Adipocyte (in vitro differentiated cells): ENCODE measurements around the gene TCEA3.

ENCODE experiments used
- DNase-seq: peaks from one replicate; pipeline ENCODE4 v3.0.0-alpha.2; 2015; ENCODE audit warnings: low read depth
- H3K27me3 ChIP-seq: replicated peaks from 2 replicates; pipeline ENCODE4 v1.7.0; 2013; ENCODE audit warnings: mild to moderate bottlenecking, low read length, moderate library complexity; ENCODE audit not compliant: control insufficient read depth, insufficient read depth
- H3K36me3 ChIP-seq: 2 replicates; pipeline ENCODE4 v1.7.0; 2013; ENCODE audit warnings: low read length, mild to moderate bottlenecking, moderate library complexity; ENCODE audit not compliant: control insufficient read depth, insufficient read depth, severe bottlenecking
- H3K4me1 ChIP-seq: 2 replicates; pipeline ENCODE4 v1.7.0; 2013; ENCODE audit warnings: mild to moderate bottlenecking, low read length, moderate library complexity; ENCODE audit not compliant: control insufficient read depth, insufficient read depth
- H3K4me3 ChIP-seq: 2 replicates; pipeline ENCODE4 v1.7.0; 2013; ENCODE audit warnings: mild to moderate bottlenecking, low read length, moderate library complexity
- H3K9ac ChIP-seq: 2 replicates; pipeline ENCODE4 v1.7.0; 2013; ENCODE audit warnings: mild to moderate bottlenecking, low read length, moderate library complexity
- H3K9me3 ChIP-seq: 2 replicates; pipeline ENCODE4 v1.7.0; 2013; ENCODE audit warnings: mild to moderate bottlenecking, low read length, moderate library complexity; ENCODE audit not compliant: control insufficient read depth

TCEA3 gene

GRCh38 chr1:23428136-23428905, 3.8 kb upstream of the TCEA3 start:
- no peaks in the 10 kb centered on the region for H3K9me3 ChIP-seq
- no peak for DNase-seq
- no peaks in the 10 kb centered on the region for H3K27me3 ChIP-seq
- H3K4me1 ChIP-seq, result peaks cover 13% of the 10 kb centered on the region
- H3K36me3 ChIP-seq, result peaks cover 54% of the 10 kb centered on the region
- no peak overlapping the region for H3K4me3 ChIP-seq
- H3K9ac ChIP-seq, result no peak overlapping the region

GRCh38 chr1:23427550-23427949, 3.0 kb upstream of the TCEA3 start:
- H3K27me3 ChIP-seq, result no peaks in the 10 kb centered on the region
- H3K4me3 ChIP-seq, result no peak overlapping the region
- peaks cover 21% of the 10 kb centered on the region for H3K4me1 ChIP-seq
- peaks cover 46% of the 10 kb centered on the region for H3K36me3 ChIP-seq
- no peaks in the 10 kb centered on the region for H3K9me3 ChIP-seq
- H3K9ac ChIP-seq, result no peak overlapping the region
- DNase-seq, result no peak

- H3K27me3 ChIP-seq, result no peaks in the 10 kb centered on the region
- no peak for DNase-seq
- H3K9ac ChIP-seq, result no peak overlapping the region
- H3K9me3 ChIP-seq, result no peaks in the 10 kb centered on the region
- H3K36me3 ChIP-seq, result peaks cover 40% of the 10 kb centered on the region
- H3K4me1 ChIP-seq, result peaks cover 28% of the 10 kb centered on the region
- H3K4me3 ChIP-seq, result no peak overlapping the region
Observed at GRCh38 chr1:23426828-23427227, 2.3 kb upstream of the TCEA3 start.

- peak overlapping the region; percentile 69 for H3K4me3 ChIP-seq
- H3K4me1 ChIP-seq, result peaks cover 38% of the 10 kb centered on the region
- H3K9ac ChIP-seq, result peak overlapping the region; percentile 74
- no peaks in the 10 kb centered on the region for H3K9me3 ChIP-seq
- no peak for DNase-seq
- H3K27me3 ChIP-seq, result no peaks in the 10 kb centered on the region
- peaks cover 23% of the 10 kb centered on the region for H3K36me3 ChIP-seq
Observed at GRCh38 chr1:23425193-23425494, 596 bp upstream of the TCEA3 start.

GRCh38 chr1:23423415-23424292, 894 bp downstream of the TCEA3 start:
- peak overlapping the region; percentile 78 for H3K4me3 ChIP-seq

GRCh38 chr1:23422941-23423340, 1.6 kb downstream of the TCEA3 start:
- Histone ChIP-seq H3K4me1 (peaks cover 39% of the 10 kb centered on the region), H3K27me3 (no peaks in the 10 kb centered on the region), H3K9me3 (no peaks in the 10 kb centered on the region), H3K4me3 (peak overlapping the region; percentile 40), H3K9ac (peak overlapping the region; percentile 62), H3K36me3 (peaks cover under 1% of the 10 kb centered on the region)
- peak; percentile 10 for DNase-seq

More at GRCh38 chr1:23423415-23424292, 894 bp downstream of the TCEA3 start:
- Histone ChIP-seq H3K9ac (peak overlapping the region; percentile 77), H3K9me3 (no peaks in the 10 kb centered on the region), H3K27me3 (no peaks in the 10 kb centered on the region), H3K36me3 (peaks cover 8% of the 10 kb centered on the region), H3K4me1 (peaks cover 38% of the 10 kb centered on the region)
- peak; percentile 16 for DNase-seq

GRCh38 chr1:23422241-23422877, 2.2 kb downstream of the TCEA3 start:
- H3K36me3 ChIP-seq, result no peaks in the 10 kb centered on the region
- H3K4me1 ChIP-seq, result peaks cover 43% of the 10 kb centered on the region
- H3K27me3 ChIP-seq, result no peaks in the 10 kb centered on the region
- DNase-seq, result peak; percentile 77
- H3K9me3 ChIP-seq, result no peaks in the 10 kb centered on the region
- H3K4me3 ChIP-seq, result peak overlapping the region; percentile 40
- peak overlapping the region; percentile 59 for H3K9ac ChIP-seq

GRCh38 chr1:23421753-23422240, 2.8 kb downstream of the TCEA3 start:
- H3K27me3 ChIP-seq, result no peaks in the 10 kb centered on the region
- peak; percentile 66 for DNase-seq
- H3K36me3 ChIP-seq, result peaks cover 5% of the 10 kb centered on the region
- peak overlapping the region; percentile 40 for H3K4me3 ChIP-seq
- peaks cover 43% of the 10 kb centered on the region for H3K4me1 ChIP-seq
- no peaks in the 10 kb centered on the region for H3K9me3 ChIP-seq
- H3K9ac ChIP-seq, result peak overlapping the region; percentile 59

- Histone ChIP-seq H3K27me3 (no peaks in the 10 kb centered on the region), H3K4me1 (peaks cover 43% of the 10 kb centered on the region), H3K4me3 (no peak overlapping the region), H3K9ac (no peak overlapping the region), H3K9me3 (no peaks in the 10 kb centered on the region), H3K36me3 (peaks cover 7% of the 10 kb centered on the region)
- no peak for DNase-seq
Observed at GRCh38 chr1:23421343-23421742, 3.2 kb downstream of the TCEA3 start.

- no peak for DNase-seq
- H3K36me3 ChIP-seq, result peaks cover 7% of the 10 kb centered on the region
- no peak overlapping the region for H3K4me3 ChIP-seq
- peaks cover 43% of the 10 kb centered on the region for H3K4me1 ChIP-seq
- H3K27me3 ChIP-seq, result no peaks in the 10 kb centered on the region
- no peak overlapping the region for H3K9ac ChIP-seq
- H3K9me3 ChIP-seq, result no peaks in the 10 kb centered on the region
Observed at GRCh38 chr1:23420778-23421177, 3.8 kb downstream of the TCEA3 start.

- H3K9ac ChIP-seq, result no peak overlapping the region
- no peaks in the 10 kb centered on the region for H3K27me3 ChIP-seq
- peaks cover 35% of the 10 kb centered on the region for H3K4me1 ChIP-seq
- H3K36me3 ChIP-seq, result peaks cover 7% of the 10 kb centered on the region
- H3K9me3 ChIP-seq, result no peaks in the 10 kb centered on the region
- H3K4me3 ChIP-seq, result no peak overlapping the region
- no peak for DNase-seq
Observed at GRCh38 chr1:23419180-23419579, 5.4 kb downstream of the TCEA3 start.
